ENCODE data around the gene REM2.

The REM2 gene

DNA sequence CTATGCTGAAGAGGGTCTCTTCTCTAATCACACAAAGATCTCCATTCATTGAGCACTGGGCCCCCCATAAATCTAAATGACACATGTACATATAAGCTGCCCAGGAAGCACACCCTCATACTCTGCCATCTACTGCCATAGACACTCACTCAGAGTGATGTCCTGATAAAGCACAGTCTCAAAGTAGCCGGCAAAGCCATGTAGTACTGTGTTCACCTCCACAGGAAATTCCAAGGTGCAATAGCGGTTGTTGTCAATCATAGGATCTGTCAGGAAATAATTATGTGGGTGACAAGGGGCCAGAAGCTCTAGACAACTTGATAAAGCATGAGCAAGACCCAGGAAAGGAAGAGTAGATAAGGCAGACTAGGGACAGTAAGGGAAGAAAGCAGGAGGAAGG is 39.3 kb downstream of the REM2 start:
- 0 out of 2 replicates have a peak, but pooled peaks cover 6% of the 10 kb centered on the region for H3F3A ChIP-seq (ENCODE audit: insufficient read depth, low read length)
- peaks cover 12% of the 10 kb centered on the region; the same call in 1 of the 2 replicates for H3K4me1 ChIP-seq (ENCODE audit: low read length)
- TF ChIP-seq, protein P1, sequence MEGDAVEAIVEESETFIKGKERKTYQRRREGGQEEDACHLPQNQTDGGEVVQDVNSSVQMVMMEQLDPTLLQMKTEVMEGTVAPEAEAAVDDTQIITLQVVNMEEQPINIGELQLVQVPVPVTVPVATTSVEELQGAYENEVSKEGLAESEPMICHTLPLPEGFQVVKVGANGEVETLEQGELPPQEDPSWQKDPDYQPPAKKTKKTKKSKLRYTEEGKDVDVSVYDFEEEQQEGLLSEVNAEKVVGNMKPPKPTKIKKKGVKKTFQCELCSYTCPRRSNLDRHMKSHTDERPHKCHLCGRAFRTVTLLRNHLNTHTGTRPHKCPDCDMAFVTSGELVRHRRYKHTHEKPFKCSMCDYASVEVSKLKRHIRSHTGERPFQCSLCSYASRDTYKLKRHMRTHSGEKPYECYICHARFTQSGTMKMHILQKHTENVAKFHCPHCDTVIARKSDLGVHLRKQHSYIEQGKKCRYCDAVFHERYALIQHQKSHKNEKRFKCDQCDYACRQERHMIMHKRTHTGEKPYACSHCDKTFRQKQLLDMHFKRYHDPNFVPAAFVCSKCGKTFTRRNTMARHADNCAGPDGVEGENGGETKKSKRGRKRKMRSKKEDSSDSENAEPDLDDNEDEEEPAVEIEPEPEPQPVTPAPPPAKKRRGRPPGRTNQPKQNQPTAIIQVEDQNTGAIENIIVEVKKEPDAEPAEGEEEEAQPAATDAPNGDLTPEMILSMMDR (IDR thresholded peaks at IDR 0.05; ENCODE audit: low read length): no peak
- TF ChIP-seq EZH2phosphoT487 (IDR thresholded peaks at IDR 0.05; ENCODE audit: low read length) (no peak), EZH2 (optimal IDR thresholded peaks at IDR 0.05; ENCODE audit: low read depth, low read length) (no peak)
- no peak overlapping the region for H2AFZ ChIP-seq (ENCODE audit: low read length)
- no peaks in the 10 kb centered on the region for H3K9me2 ChIP-seq (replicated peaks; ENCODE audit: insufficient read depth, low read length)
- H3K79me2 ChIP-seq (ENCODE audit: low read length): peaks cover 14% of the 10 kb centered on the region
- H3K36me3 ChIP-seq (replicated peaks; ENCODE audit: insufficient read depth, low read length): no peaks in the 10 kb centered on the region
- no peak overlapping the region for H3K27ac ChIP-seq (ENCODE audit: low read length)
- no peak overlapping the region for H3K9ac ChIP-seq (ENCODE audit: low read length)
- no peak overlapping the region for H3K4me2 ChIP-seq (ENCODE audit: low read depth, low read length)
- H3K27me3 ChIP-seq (replicated peaks; ENCODE audit: insufficient read depth, low read length): no peaks in the 10 kb centered on the region
- no peak overlapping the region for H3K4me3 ChIP-seq (ENCODE audit: low read length)
- no peak for DNase-seq
- H4K20me1 ChIP-seq (ENCODE audit: insufficient read depth, low read length): no peaks in the 10 kb centered on the region
- no peaks in the 10 kb centered on the region for H3K9me3 ChIP-seq (replicated peaks; ENCODE audit: insufficient read depth, low read length)

DNA sequence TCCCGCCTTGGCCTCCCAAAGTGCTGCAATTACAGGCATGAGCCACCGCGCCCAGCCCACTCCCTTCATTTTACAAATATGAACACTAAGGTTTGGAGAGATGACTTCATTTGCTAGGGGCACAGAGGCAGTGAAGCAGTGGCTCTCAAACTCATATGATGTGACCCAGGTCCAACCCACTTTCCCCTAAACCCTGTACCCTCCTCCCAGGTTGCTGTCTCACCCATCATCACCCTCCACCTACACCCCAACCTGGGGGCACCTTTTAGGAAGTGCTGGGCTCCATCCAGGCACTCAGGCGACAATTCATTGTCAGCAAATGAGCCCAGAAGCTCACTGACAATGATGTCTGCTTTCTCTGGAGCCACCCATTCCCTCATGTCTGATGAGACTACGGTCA is 40.7 kb downstream of the REM2 start:
- Histone ChIP-seq H3K4me1 (ENCODE audit: low read length) (peaks cover 11% of the 10 kb centered on the region; the same call in 1 of the 2 replicates), H3K4me3 (ENCODE audit: low read length) (no peak overlapping the region), H4K20me1 (ENCODE audit: insufficient read depth, low read length) (no peaks in the 10 kb centered on the region), H2AFZ (ENCODE audit: low read length) (no peak overlapping the region), H3K27me3 (replicated peaks; ENCODE audit: insufficient read depth, low read length) (no peaks in the 10 kb centered on the region), H3K4me2 (ENCODE audit: low read depth, low read length) (no peak overlapping the region), H3K27ac (ENCODE audit: low read length) (no peak overlapping the region), H3K9me3 (replicated peaks; ENCODE audit: insufficient read depth, low read length) (no peaks in the 10 kb centered on the region), H3K9me2 (replicated peaks; ENCODE audit: insufficient read depth, low read length) (no peaks in the 10 kb centered on the region), H3K9ac (ENCODE audit: low read length) (no peak overlapping the region), H3K79me2 (ENCODE audit: low read length) (peaks cover 12% of the 10 kb centered on the region), H3F3A (ENCODE audit: insufficient read depth, low read length) (0 out of 2 replicates have a peak, but pooled peaks cover 6% of the 10 kb centered on the region), H3K36me3 (replicated peaks; ENCODE audit: insufficient read depth, low read length) (no peaks in the 10 kb centered on the region)
- TF ChIP-seq EZH2 (optimal IDR thresholded peaks at IDR 0.05; ENCODE audit: low read depth, low read length): no peak
- no peak for TF ChIP-seq EZH2phosphoT487 (IDR thresholded peaks at IDR 0.05; ENCODE audit: low read length)
- TF ChIP-seq, protein P1 (IDR thresholded peaks at IDR 0.05; ENCODE audit: low read length): no peak
- DNase-seq: no peak

DNA sequence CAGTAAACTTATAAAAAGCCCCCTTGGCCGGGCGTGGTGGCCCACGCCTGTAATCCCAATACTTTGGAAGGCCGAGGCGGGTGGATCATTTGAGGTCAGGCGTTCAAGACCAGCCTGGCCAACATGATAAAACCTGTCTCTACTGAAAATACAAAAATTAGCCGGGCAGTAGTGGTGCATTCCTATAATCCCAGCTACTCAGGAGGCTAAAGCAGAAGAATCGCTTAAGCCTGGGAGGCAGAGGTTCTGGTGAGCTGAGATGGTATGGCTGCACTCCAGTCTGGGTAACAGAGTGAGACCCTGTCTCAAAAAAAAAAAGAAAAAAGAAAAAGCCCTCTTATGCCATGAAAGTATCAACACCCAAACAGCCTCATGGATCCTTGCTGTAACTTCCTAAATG is 42.5 kb downstream of the REM2 start:
- Histone ChIP-seq H3K4me3 (ENCODE audit: low read length) (no peak overlapping the region), H3K9me3 (replicated peaks; ENCODE audit: insufficient read depth, low read length) (no peaks in the 10 kb centered on the region), H3K36me3 (replicated peaks; ENCODE audit: insufficient read depth, low read length) (no peaks in the 10 kb centered on the region), H3K9ac (ENCODE audit: low read length) (no peak overlapping the region), H3K79me2 (ENCODE audit: low read length) (peaks cover 15% of the 10 kb centered on the region), H3K27ac (ENCODE audit: low read length) (no peak overlapping the region), H4K20me1 (ENCODE audit: insufficient read depth, low read length) (no peaks in the 10 kb centered on the region), H2AFZ (ENCODE audit: low read length) (no peak overlapping the region), H3K9me2 (replicated peaks; ENCODE audit: insufficient read depth, low read length) (no peaks in the 10 kb centered on the region), H3K4me1 (ENCODE audit: low read length) (0 out of 2 replicates have a peak, but pooled peaks cover 3% of the 10 kb centered on the region), H3K4me2 (ENCODE audit: low read depth, low read length) (no peak overlapping the region), H3F3A (ENCODE audit: insufficient read depth, low read length) (peaks cover 5% of the 10 kb centered on the region; the same call in 1 of the 2 replicates), H3K27me3 (replicated peaks; ENCODE audit: insufficient read depth, low read length) (no peaks in the 10 kb centered on the region)
- DNase-seq: no peak
- no peak for TF ChIP-seq EZH2 (optimal IDR thresholded peaks at IDR 0.05; ENCODE audit: low read depth, low read length)
- TF ChIP-seq, protein P1 (IDR thresholded peaks at IDR 0.05; ENCODE audit: low read length): no peak
- no peak for TF ChIP-seq EZH2phosphoT487 (IDR thresholded peaks at IDR 0.05; ENCODE audit: low read length)
